ENCODE data around the gene DNER. TPM values are rescaled to one million over a fixed set of nuclear protein-coding genes. Genes with fewer than 3 reads are reported as not detected.
"Not testable (repeated sequence)": the region's sequence is repeated elsewhere in the genome, so short reads cannot be mapped to it uniquely, and the experiment has no call there.

The DNER gene
- polyA plus RNA-seq, 1 donor from 2014 or later = not detected

GRCh38 chr2:229363185-229363814 is 351.1 kb downstream of the DNER start:
- Mint-ChIP-seq H3K4me1 (peaks cover 0 to 2% (median 0%) of the 10 kb centered on the region in 3 donors), H3K9me3 (no peaks in the 10 kb centered on the region), H3K27me3 (no peaks in the 10 kb centered on the region), H3K4me3 (no peak overlapping the region), H3K36me3 (no peaks in the 10 kb centered on the region), H3K27ac (no peak overlapping the region)

- peaks cover 7 to 18% (median 7%) of the 10 kb centered on the region in 3 donors for H3K9me3 Mint-ChIP-seq
- no peaks in the 10 kb centered on the region for H3K27me3 Mint-ChIP-seq
- H3K36me3 Mint-ChIP-seq = no peaks in the 10 kb centered on the region
- no peak overlapping the region for H3K27ac Mint-ChIP-seq
- H3K4me3 Mint-ChIP-seq = no peak overlapping the region
- no peaks in the 10 kb centered on the region for H3K4me1 Mint-ChIP-seq
Measured at GRCh38 chr2:229350883-229351282, 363.5 kb downstream of the DNER start.

GRCh38 chr2:229350117-229350805 is 364.1 kb downstream of the DNER start:
- H3K9me3 Mint-ChIP-seq = peaks cover 7 to 18% (median 7%) of the 10 kb centered on the region in 3 donors
- no peak overlapping the region for H3K4me3 Mint-ChIP-seq
- H3K36me3 Mint-ChIP-seq = no peaks in the 10 kb centered on the region
- H3K4me1 Mint-ChIP-seq = no peaks in the 10 kb centered on the region
- H3K27me3 Mint-ChIP-seq = no peaks in the 10 kb centered on the region
- no peak overlapping the region for H3K27ac Mint-ChIP-seq

DNA sequence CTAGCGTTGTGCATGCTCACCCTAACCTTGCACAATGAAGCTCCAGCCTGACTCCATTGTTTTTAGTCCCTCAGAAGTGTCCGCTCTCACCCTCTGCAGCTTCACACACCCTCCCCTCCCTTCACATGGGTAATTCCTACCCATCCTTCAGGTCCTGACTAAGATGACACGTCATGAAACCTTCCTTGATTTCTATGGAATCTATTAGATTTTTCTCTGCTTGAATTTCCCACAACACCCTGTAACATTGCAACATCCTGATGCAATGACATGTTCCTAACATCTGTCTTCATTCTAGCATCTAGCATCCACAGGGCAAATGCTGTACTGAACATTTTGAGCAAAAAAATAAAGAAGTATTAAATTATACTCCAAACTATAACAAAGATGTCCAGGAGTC is 366.2 kb downstream of the DNER start:
- Mint-ChIP-seq H3K4me3 (no peak overlapping the region), H3K36me3 (no peaks in the 10 kb centered on the region), H3K27me3 (no peaks in the 10 kb centered on the region), H3K4me1 (no peaks in the 10 kb centered on the region), H3K9me3 (peaks cover 4 to 13% (median 10%) of the 10 kb centered on the region in 3 donors), H3K27ac (no peak overlapping the region)

DNA sequence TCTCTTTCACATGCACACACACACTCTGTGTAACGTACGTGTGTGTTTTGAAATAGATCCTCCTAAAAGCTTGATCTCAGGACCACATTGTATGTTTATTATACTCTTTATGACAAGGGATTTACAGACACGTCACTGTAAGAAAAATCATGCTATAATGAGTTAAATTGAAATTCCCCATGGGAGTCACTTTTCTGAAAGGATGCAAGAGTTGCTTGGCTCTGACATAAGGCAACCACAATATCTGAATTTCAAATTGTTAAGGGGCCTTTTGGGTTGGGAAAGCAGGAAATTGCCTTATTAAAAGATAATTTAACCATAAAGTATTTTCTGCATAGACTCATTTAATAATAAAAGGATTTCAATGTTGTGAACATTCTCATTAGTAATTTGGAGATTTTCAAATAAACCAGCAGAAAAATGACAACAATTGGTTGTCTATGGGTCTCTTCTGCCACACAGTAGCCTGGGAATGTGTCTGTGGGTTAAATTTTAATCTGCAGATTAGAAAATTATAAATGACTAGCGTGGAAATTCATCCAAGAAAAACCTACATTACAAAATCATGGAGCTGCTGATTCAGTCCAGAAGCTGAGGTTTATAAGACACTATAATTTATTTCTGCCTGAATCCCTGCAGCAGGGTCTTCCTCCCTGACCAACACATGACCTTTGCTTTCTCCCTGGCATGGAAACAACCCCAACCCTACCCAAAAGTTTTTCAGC is 367.4 kb downstream of the DNER start:
- H3K4me3 Mint-ChIP-seq = no peak overlapping the region
- H3K4me1 Mint-ChIP-seq = peaks cover 0 to 3% (median 0%) of the 10 kb centered on the region in 3 donors
- peaks cover 4 to 13% (median 10%) of the 10 kb centered on the region in 3 donors for H3K9me3 Mint-ChIP-seq
- H3K27ac Mint-ChIP-seq = no peak overlapping the region
- no peaks in the 10 kb centered on the region for H3K36me3 Mint-ChIP-seq
- H3K27me3 Mint-ChIP-seq = no peaks in the 10 kb centered on the region

GRCh38 chr2:229344955-229345354 is 369.4 kb downstream of the DNER start:
- H3K4me3 Mint-ChIP-seq = no peak overlapping the region
- H3K36me3 Mint-ChIP-seq = no peaks in the 10 kb centered on the region
- peaks cover 3 to 9% (median 8%) of the 10 kb centered on the region in 3 donors for H3K9me3 Mint-ChIP-seq
- no peak overlapping the region for H3K27ac Mint-ChIP-seq
- H3K27me3 Mint-ChIP-seq = no peaks in the 10 kb centered on the region
- H3K4me1 Mint-ChIP-seq = peaks cover 0 to 3% (median 0%) of the 10 kb centered on the region in 3 donors

- no peak overlapping the region for H3K4me3 Mint-ChIP-seq
- peaks cover 2 to 4% (median 3%) of the 10 kb centered on the region in 3 donors for H3K9me3 Mint-ChIP-seq
- H3K4me1 Mint-ChIP-seq = peaks cover 0 to 3% (median 0%) of the 10 kb centered on the region in 3 donors
- no peak overlapping the region for H3K27ac Mint-ChIP-seq
- no peaks in the 10 kb centered on the region for H3K27me3 Mint-ChIP-seq
- no peaks in the 10 kb centered on the region for H3K36me3 Mint-ChIP-seq
Measured at GRCh38 chr2:229344151-229344551, 370.2 kb downstream of the DNER start.

DNA sequence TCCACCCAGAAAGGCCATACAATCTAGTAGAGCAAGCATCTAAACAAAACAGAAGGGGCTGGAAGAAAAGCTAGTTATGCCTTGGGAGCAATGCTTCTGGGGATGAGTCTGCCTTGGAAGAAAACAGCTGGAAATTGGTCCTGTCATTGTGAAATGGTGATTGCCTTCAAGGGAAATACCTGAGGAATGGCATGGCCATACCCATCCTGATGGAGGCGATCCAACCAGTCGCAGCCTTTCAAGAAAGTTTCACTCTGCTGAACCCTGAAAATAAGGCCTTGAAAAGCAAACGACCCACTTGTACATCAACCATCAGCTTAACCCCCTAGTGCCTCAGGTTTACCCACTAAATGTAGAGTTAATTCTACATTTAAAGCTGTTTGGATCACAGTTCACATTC is 370.7 kb downstream of the DNER start:
- peaks cover 0 to 4% (median 2%) of the 10 kb centered on the region in 3 donors for H3K9me3 Mint-ChIP-seq
- H3K27ac Mint-ChIP-seq = no peak overlapping the region
- peaks cover 0 to 3% (median 0%) of the 10 kb centered on the region in 3 donors for H3K4me1 Mint-ChIP-seq
- no peak overlapping the region for H3K4me3 Mint-ChIP-seq
- no peaks in the 10 kb centered on the region for H3K36me3 Mint-ChIP-seq
- H3K27me3 Mint-ChIP-seq = no peaks in the 10 kb centered on the region

DNA sequence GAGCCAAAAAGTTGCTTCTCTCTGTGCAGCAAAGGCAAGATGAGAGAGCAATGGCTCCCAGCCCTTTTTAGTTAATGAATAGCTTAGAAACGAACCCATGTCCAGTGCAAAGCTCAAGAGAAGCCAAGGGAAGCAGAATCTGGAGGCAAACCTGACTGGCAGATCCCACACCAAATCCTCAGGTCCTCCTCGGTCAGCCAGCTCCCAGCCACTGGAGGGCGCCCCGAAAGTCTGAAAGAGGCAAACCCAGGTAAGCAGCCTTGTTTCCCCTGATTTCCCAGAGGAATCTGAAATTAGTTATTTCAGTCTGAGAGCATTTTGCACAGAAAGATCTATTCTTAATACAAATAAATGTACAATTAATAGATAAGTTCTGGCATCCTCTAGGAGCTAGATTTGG is 372.0 kb downstream of the DNER start:
- peaks cover 0 to 3% (median 0%) of the 10 kb centered on the region in 3 donors for H3K4me1 Mint-ChIP-seq
- H3K27me3 Mint-ChIP-seq = no peaks in the 10 kb centered on the region
- H3K36me3 Mint-ChIP-seq = no peaks in the 10 kb centered on the region
- H3K9me3 Mint-ChIP-seq = peaks cover 0 to 3% (median 2%) of the 10 kb centered on the region in 3 donors
- H3K27ac Mint-ChIP-seq = no peak overlapping the region
- no peak overlapping the region for H3K4me3 Mint-ChIP-seq

GRCh38 chr2:229340086-229340760 is 374.1 kb downstream of the DNER start:
- Mint-ChIP-seq H3K27ac (no peak overlapping the region), H3K4me1 (peaks cover 0 to 3% (median 0%) of the 10 kb centered on the region in 3 donors), H3K9me3 (peaks cover 0 to 3% (median 0%) of the 10 kb centered on the region in 3 donors), H3K4me3 (no peak overlapping the region), H3K27me3 (no peaks in the 10 kb centered on the region), H3K36me3 (no peaks in the 10 kb centered on the region)

DNA sequence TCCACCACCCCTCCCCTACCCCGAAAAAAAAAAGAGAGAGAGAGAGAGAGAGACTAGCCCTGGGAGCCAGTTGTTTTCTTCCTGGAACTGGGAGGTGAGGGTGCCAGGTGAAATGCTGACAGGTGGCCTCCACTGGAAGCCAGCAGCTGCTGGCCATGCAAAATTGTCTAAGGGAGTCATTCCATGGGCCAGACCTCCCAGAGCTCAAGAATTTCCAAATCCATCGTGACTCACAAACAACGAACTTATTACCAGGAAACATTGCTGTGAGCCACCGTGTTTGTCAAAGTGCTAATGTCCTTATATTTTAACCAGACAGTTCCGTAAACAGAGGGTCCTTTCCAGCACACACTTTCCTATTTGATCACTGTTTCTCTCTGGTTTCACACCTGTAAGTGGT is 374.7 kb downstream of the DNER start:
- Mint-ChIP-seq H3K4me1 (peaks cover 0 to 3% (median 0%) of the 10 kb centered on the region in 3 donors), H3K27ac (no peak overlapping the region), H3K36me3 (no peaks in the 10 kb centered on the region), H3K27me3 (no peaks in the 10 kb centered on the region), H3K4me3 (no peak overlapping the region), H3K9me3 (peaks cover 0 to 2% (median 0%) of the 10 kb centered on the region in 3 donors)

DNA sequence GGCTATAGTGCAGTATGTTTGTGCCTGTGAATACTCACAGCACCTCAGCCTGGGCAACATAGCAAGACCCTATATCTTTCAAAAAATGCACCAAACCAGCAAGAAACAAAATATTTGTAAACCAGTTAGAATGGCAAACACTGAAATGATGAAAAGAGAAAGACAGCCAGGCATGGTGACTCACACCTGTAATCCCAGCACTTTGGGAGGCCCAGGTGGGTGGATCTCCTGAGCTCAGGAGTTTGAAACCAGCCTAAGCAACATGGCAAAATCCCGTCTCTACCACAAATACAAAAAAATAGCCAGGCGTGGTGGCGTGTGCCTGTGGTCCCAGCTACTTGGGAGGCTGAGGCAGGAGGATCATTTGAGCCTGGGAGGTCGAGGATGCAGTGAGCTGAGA is 375.2 kb downstream of the DNER start:
- not testable (repeated sequence) for H3K4me1 Mint-ChIP-seq, H3K27ac Mint-ChIP-seq, H3K27me3 Mint-ChIP-seq, H3K36me3 Mint-ChIP-seq, H3K4me3 Mint-ChIP-seq, H3K9me3 Mint-ChIP-seq

DNA sequence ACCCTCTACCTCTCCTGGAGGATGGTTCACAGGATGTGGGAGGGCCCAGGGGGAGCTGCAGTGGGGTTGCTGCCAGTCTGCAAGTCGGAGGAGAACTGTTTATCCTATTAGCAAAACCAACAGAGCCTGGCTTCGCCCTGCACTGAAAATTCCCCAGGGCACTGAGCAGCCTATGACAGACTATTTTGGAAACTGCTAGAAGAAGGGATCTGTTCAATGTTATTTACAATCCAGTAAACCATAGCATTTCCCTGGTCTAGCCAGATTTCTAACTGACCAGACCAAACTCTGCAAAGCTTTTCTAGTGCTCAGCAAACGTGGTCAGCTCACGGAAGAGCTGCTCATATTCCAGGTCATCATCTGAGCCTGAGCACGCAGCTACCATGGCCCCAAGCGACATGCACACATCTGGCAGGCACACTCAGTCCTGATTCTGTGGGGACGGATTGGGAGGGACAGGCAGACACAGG is 378.4 kb downstream of the DNER start:
- no peaks in the 10 kb centered on the region for H3K27me3 Mint-ChIP-seq
- no peak overlapping the region for H3K4me3 Mint-ChIP-seq
- H3K9me3 Mint-ChIP-seq = peaks cover 0 to 1% (median 0%) of the 10 kb centered on the region in 3 donors
- H3K36me3 Mint-ChIP-seq = no peaks in the 10 kb centered on the region
- H3K4me1 Mint-ChIP-seq = peaks cover 4 to 13% (median 5%) of the 10 kb centered on the region in 3 donors
- no peak overlapping the region for H3K27ac Mint-ChIP-seq

- no peaks in the 10 kb centered on the region for H3K27me3 Mint-ChIP-seq
- no peak overlapping the region for H3K4me3 Mint-ChIP-seq
- no peaks in the 10 kb centered on the region for H3K36me3 Mint-ChIP-seq
- peaks cover 4 to 17% (median 6%) of the 10 kb centered on the region in 3 donors for H3K4me1 Mint-ChIP-seq
- peaks cover 0 to 1% (median 0%) of the 10 kb centered on the region in 3 donors for H3K9me3 Mint-ChIP-seq
- H3K27ac Mint-ChIP-seq = peak overlapping the region in 1 of 3 donors; percentile 27
Measured at GRCh38 chr2:229335330-229335729, 379.0 kb downstream of the DNER start.
